ENCODE data around the gene YARS2. TPM values are rescaled to one million over a fixed set of nuclear protein-coding genes. Genes with fewer than 3 reads are reported as not detected.

YARS2 gene
- total RNA-seq, 1 donor from 2014 or later: 10.0 TPM

- no peaks in the 10 kb centered on the region for H3K9me3 Mint-ChIP-seq (ENCODE audit: unreplicated experiment)
- H3K27me3 Mint-ChIP-seq (ENCODE audit: unreplicated experiment): peaks cover 2% of the 10 kb centered on the region
- H3K36me3 Mint-ChIP-seq (ENCODE audit: unreplicated experiment): no peaks in the 10 kb centered on the region
- no peak overlapping the region for H3K4me3 Mint-ChIP-seq (ENCODE audit: unreplicated experiment)
- TF ChIP-seq, protein P1, sequence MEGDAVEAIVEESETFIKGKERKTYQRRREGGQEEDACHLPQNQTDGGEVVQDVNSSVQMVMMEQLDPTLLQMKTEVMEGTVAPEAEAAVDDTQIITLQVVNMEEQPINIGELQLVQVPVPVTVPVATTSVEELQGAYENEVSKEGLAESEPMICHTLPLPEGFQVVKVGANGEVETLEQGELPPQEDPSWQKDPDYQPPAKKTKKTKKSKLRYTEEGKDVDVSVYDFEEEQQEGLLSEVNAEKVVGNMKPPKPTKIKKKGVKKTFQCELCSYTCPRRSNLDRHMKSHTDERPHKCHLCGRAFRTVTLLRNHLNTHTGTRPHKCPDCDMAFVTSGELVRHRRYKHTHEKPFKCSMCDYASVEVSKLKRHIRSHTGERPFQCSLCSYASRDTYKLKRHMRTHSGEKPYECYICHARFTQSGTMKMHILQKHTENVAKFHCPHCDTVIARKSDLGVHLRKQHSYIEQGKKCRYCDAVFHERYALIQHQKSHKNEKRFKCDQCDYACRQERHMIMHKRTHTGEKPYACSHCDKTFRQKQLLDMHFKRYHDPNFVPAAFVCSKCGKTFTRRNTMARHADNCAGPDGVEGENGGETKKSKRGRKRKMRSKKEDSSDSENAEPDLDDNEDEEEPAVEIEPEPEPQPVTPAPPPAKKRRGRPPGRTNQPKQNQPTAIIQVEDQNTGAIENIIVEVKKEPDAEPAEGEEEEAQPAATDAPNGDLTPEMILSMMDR (IDR thresholded peaks at IDR 0.05; ENCODE audit: partially characterized antibody, unreplicated experiment): no peak
- no peak for DNase-seq
- no peak overlapping the region for H3K27ac Mint-ChIP-seq (ENCODE audit: unreplicated experiment)
- no peaks in the 10 kb centered on the region for H3K4me1 Mint-ChIP-seq (ENCODE audit: low read depth, unreplicated experiment)
Measured at GRCh38 chr12:32780071-32780470, 24.4 kb upstream of the YARS2 start.

GRCh38 chr12:32777691-32778175 lies 22.0 kb upstream of the YARS2 start:
- Mint-ChIP-seq H3K4me3 (ENCODE audit: unreplicated experiment) (no peak overlapping the region), H3K4me1 (ENCODE audit: low read depth, unreplicated experiment) (no peaks in the 10 kb centered on the region), H3K27me3 (ENCODE audit: unreplicated experiment) (peaks cover 2% of the 10 kb centered on the region), H3K36me3 (ENCODE audit: unreplicated experiment) (no peaks in the 10 kb centered on the region), H3K27ac (ENCODE audit: unreplicated experiment) (no peak overlapping the region), H3K9me3 (ENCODE audit: unreplicated experiment) (no peaks in the 10 kb centered on the region)
- TF ChIP-seq, protein P1 (IDR thresholded peaks at IDR 0.05; ENCODE audit: partially characterized antibody, unreplicated experiment): no peak
- DNase-seq: no peak

- H3K4me3 Mint-ChIP-seq (ENCODE audit: unreplicated experiment): no peak overlapping the region
- DNase-seq: no peak
- no peaks in the 10 kb centered on the region for H3K4me1 Mint-ChIP-seq (ENCODE audit: low read depth, unreplicated experiment)
- H3K27me3 Mint-ChIP-seq (ENCODE audit: unreplicated experiment): peaks cover 2% of the 10 kb centered on the region
- TF ChIP-seq, protein P1 (IDR thresholded peaks at IDR 0.05; ENCODE audit: partially characterized antibody, unreplicated experiment): no peak
- no peak overlapping the region for H3K27ac Mint-ChIP-seq (ENCODE audit: unreplicated experiment)
- H3K36me3 Mint-ChIP-seq (ENCODE audit: unreplicated experiment): no peaks in the 10 kb centered on the region
- no peaks in the 10 kb centered on the region for H3K9me3 Mint-ChIP-seq (ENCODE audit: unreplicated experiment)
Measured at GRCh38 chr12:32777159-32777558, 21.5 kb upstream of the YARS2 start.

GRCh38 chr12:32776258-32776657 lies 20.6 kb upstream of the YARS2 start:
- H3K4me3 Mint-ChIP-seq (ENCODE audit: unreplicated experiment): no peak overlapping the region
- no peak for DNase-seq
- TF ChIP-seq, protein P1 (IDR thresholded peaks at IDR 0.05; ENCODE audit: partially characterized antibody, unreplicated experiment): no peak
- no peaks in the 10 kb centered on the region for H3K36me3 Mint-ChIP-seq (ENCODE audit: unreplicated experiment)
- H3K4me1 Mint-ChIP-seq (ENCODE audit: low read depth, unreplicated experiment): no peaks in the 10 kb centered on the region
- H3K9me3 Mint-ChIP-seq (ENCODE audit: unreplicated experiment): no peaks in the 10 kb centered on the region
- H3K27ac Mint-ChIP-seq (ENCODE audit: unreplicated experiment): no peak overlapping the region
- H3K27me3 Mint-ChIP-seq (ENCODE audit: unreplicated experiment): peaks cover 2% of the 10 kb centered on the region

DNA sequence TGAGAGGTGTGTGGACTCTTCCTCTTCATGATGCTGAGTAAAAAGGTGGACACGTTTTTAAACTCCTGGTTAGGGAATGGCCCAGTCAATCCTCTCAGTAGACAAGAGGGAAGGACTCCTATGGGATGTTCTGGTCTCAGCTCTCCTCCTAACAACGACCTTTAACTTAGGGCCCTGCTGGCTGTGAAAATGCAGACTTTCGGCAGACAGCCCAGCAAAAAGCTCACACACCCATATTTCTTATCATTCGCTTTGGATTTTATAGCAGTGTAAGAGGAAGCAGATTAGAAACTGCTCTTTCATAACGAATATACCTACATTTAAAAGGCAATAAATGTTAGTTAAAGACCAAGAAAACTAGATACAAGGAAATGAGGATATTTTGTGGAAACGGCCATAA lies 18.0 kb upstream of the YARS2 start:
- TF ChIP-seq, protein P1 (IDR thresholded peaks at IDR 0.05; ENCODE audit: partially characterized antibody, unreplicated experiment): no peak
- no peak overlapping the region for H3K4me3 Mint-ChIP-seq (ENCODE audit: unreplicated experiment)
- peaks cover 6% of the 10 kb centered on the region for H3K4me1 Mint-ChIP-seq (ENCODE audit: low read depth, unreplicated experiment)
- no peak for DNase-seq
- no peaks in the 10 kb centered on the region for H3K9me3 Mint-ChIP-seq (ENCODE audit: unreplicated experiment)
- H3K27me3 Mint-ChIP-seq (ENCODE audit: unreplicated experiment): peaks cover 2% of the 10 kb centered on the region
- no peak overlapping the region for H3K27ac Mint-ChIP-seq (ENCODE audit: unreplicated experiment)
- H3K36me3 Mint-ChIP-seq (ENCODE audit: unreplicated experiment): no peaks in the 10 kb centered on the region

Measured in glutamatergic neuron (in vitro differentiated cells).